LNCaP clone FGC (cell line): Measurements from ENCODE around the gene TMBIM6.
"Not testable (repeated sequence)": the region's sequence is repeated elsewhere in the genome, so short reads cannot be mapped to it uniquely, and the experiment has no call there.

Source experiments
- DNase-seq: peaks from one replicate; pipeline ENCODE4 v3.0.0-alpha.2; 2011; ENCODE audit warnings: low read depth
- H3K4me3 ChIP-seq: 2 replicates; pipeline ENCODE4 v1.5.1; 2011; ENCODE audit warnings: mild to moderate bottlenecking, low read depth, low read length, control low read depth
- TF ChIP-seq, protein P1 (sequence below): IDR thresholded peaks from 2 replicates; pipeline ENCODE4 v1.5.1; 2012; ENCODE audit warnings: mild to moderate bottlenecking; ENCODE audit not compliant: control insufficient read depth, insufficient read depth; ENCODE audit errors: extremely low read depth

Gene TMBIM6

DNA sequence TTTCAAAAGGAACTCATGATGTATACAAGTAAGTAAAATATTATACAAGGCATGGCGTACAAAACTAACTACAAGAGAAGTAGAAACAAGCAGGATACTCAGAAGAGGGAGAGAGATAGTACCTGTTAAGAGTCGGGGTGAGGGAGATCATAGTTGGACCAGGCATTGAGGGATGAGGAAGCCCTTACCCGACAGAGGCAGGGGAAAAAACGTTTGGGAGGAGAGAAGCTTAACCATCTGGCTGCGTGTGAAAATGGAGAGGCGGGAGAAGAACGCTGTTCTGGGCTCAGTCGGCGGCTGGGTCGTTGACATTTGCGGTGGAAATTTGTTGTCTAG lies 33.6 kb upstream of the TMBIM6 start:
- TF ChIP-seq, protein P1, sequence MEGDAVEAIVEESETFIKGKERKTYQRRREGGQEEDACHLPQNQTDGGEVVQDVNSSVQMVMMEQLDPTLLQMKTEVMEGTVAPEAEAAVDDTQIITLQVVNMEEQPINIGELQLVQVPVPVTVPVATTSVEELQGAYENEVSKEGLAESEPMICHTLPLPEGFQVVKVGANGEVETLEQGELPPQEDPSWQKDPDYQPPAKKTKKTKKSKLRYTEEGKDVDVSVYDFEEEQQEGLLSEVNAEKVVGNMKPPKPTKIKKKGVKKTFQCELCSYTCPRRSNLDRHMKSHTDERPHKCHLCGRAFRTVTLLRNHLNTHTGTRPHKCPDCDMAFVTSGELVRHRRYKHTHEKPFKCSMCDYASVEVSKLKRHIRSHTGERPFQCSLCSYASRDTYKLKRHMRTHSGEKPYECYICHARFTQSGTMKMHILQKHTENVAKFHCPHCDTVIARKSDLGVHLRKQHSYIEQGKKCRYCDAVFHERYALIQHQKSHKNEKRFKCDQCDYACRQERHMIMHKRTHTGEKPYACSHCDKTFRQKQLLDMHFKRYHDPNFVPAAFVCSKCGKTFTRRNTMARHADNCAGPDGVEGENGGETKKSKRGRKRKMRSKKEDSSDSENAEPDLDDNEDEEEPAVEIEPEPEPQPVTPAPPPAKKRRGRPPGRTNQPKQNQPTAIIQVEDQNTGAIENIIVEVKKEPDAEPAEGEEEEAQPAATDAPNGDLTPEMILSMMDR: no peak
- DNase-seq: no peak
- H3K4me3 ChIP-seq: no peak overlapping the region

DNA sequence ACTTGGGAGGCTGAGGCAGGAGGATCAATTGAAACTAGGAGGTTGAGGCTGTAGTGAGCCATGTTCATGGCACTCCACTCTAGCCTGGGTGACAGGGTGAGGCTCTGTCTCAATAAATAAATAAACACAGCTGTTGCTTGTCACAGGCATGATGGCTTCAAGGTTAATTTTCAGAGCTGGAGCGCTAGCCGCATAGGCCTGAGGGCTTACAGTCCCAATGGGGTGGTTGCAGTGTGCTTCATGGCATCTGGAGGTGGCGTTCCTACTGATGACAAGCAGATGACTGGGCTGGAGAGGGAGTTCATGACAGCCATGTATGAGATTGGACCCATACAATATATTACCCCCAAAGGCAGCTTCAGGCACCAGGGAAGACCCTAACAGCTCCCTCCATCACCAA lies 32.5 kb upstream of the TMBIM6 start:
- no peak for DNase-seq
- no peak overlapping the region for H3K4me3 ChIP-seq
- TF ChIP-seq, protein P1: no peak

DNA sequence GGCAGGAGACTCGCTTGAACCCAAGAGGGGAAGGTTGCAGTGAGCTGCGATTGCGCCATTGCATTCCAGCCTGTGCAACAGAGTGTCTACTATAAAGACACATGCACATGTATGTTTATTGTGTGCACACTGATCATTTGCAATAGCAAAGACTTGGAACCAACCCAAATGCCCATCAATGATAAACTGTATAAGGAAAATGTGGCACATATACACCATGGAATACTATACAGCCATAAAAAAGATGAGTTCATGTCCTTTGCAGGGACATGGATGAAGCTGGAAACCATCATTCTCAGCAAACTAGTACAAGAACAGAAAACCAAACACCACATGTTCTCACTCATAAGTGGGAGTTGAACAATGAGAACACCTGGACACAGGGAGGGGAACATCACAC lies 27.4 kb upstream of the TMBIM6 start:
- H3K4me3 ChIP-seq, DNase-seq: not testable (repeated sequence)

DNA sequence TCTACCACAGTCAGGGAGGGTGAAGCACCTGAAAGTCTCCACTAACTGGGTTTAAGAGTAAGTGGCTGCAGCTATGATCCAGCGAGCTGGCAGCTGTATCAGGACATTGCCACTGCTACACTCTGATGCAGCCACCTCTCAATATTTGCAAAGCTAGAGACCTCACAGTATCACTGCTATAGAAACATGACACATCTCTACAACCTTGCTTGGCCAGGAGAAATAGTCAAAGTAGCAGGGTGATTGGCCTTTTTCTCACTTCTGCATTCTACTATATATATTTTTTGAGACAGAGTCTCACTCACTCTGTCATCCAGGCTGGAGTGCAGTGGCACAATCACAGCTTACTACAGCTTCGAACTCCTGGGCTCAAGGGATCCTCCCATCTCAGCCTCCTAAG lies 24.8 kb upstream of the TMBIM6 start:
- H3K4me3 ChIP-seq: no peak overlapping the region
- DNase-seq: no peak
- TF ChIP-seq, protein P1: no peak

DNA sequence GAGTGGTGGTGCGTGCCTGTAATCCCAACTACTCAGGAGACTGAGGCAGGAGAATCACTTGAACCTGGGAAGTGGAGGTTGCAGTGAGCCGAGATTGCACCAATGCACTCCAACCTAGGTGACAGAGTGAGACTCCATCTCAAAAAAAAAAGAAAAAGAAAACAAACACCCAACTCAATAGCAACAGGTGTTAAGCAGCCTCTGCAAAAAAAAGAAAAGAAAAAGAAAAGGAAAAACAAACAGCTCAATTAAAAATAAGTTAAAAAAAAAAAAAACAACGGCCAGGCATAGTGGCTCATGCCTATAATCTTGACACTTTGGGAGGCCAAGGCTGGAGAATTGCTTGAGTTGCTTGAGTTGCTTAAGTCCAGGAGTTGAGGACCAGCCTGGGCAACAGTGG lies 23.6 kb upstream of the TMBIM6 start:
- H3K4me3 ChIP-seq, DNase-seq: not testable (repeated sequence)

DNA sequence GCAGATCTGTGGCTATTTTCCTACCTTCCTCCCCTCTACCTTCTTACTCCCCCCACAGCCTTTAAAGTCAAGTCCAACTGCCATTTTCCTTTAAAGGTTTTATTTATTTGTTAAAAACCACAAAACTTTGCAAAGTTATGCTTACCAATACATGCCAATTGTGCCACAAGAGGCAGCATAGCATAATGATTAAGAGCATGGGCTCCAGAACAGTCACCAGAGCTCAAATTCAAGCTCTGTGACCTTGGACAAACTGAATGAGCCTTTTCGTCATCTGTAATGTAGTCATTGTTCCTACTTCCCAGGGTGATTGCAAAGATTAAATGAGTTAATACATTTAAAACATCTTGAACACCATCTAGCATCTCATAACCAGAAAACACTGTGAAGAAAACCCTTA lies 21.1 kb upstream of the TMBIM6 start:
- H3K4me3 ChIP-seq: no peak overlapping the region
- TF ChIP-seq, protein P1: no peak
- DNase-seq: no peak

DNA sequence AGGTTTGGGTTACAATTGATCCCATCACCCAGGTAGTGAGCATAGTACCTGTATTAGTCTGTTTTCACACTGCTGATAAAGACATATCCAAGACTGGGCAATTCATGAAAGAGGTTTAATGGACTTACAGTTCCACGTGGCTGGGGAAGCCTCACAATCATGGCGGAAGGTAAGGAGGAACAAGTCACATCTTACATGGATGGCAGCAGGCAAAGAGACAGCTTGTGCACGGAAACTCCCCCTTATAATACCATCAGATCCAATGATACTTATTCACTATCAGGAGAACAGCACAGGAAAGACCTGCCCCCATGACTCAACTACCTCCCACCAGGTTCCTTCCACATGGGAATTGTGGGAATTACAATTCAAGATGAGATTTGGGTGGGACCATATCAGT lies 20.0 kb upstream of the TMBIM6 start:
- DNase-seq: not testable (repeated sequence)

DNA sequence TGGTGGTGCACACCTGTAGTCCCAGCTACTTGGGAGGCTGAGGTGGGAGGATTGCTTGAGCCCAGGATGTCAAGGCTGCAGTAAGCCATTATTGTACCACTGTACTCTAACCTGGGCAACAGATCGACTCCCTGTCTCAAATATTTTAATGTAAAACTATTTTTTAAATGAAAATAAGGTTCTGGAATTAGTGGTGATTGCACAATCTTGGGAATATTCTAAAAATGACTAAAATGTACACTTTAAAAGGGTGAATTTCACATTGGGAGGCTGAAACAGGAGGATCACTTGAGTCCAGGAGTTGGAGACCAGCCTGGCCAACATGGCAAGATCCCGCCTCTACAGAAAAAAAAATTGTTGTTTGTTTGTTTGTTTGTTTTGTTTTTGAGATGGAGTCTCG lies 12.9 kb upstream of the TMBIM6 start:
- TF ChIP-seq, protein P1: no peak
- DNase-seq: no peak
- no peak overlapping the region for H3K4me3 ChIP-seq

More for the DNA sequence above, 20.0 kb upstream of the TMBIM6 start:
- not testable (repeated sequence) for H3K4me3 ChIP-seq

DNA sequence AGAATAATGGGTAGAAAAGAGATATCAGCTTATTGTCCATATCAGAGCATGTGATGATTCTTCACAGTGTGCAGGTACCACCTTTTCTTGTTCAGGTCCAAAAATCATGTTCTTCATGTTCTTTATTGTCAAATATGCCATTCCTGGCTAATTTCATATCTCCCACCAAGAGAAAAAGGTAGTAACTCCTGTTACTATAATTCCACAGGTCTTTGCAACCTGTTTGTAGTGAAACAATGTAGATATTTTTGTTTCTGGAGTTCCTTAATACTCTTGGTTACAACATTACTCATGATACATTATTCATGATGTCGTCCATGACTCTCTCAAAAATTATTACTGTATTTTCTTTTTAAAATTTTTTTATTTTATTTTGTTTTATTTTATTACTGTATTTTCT lies 11.3 kb upstream of the TMBIM6 start:
- TF ChIP-seq, protein P1: no peak
- no peak overlapping the region for H3K4me3 ChIP-seq
- DNase-seq: no peak
